HepG2 (cell line): ENCODE data around the gene HBA1. TPM values are rescaled to one million over a fixed set of nuclear protein-coding genes. Genes with fewer than 3 reads are reported as not detected.
"Not testable (repeated sequence)": the region's sequence is repeated elsewhere in the genome, so short reads cannot be mapped to it uniquely, and the experiment has no call there.

Experiments
- ATAC-seq: fragments of 200-7000 bp; cut with Tn5 transposase; 3 replicates; pipeline ENCODE4 v1.9.1; 2020; ENCODE audit warnings: mild to moderate bottlenecking, moderate library complexity
- BruUV-seq: library from RNA; stranded (reverse); fragments of 400-500 nt; replicated peaks from 2 replicates; lab custom pipeline; 2021; lab: Mats Ljungman, UMichigan
- CTCF ChIA-PET: fragments of 300-600 bp; formaldehyde crosslinking; extraction: SDS; loops from one replicate; lab custom pipeline; 2021; ENCODE audit warnings: low total read pairs, inconsistent platforms, low intra/inter-chr PET ratio; lab: Yijun Ruan, JAX
- POLR2A ChIA-PET: fragments of 350-600 bp; sonication (Branson Sonifier 250); formaldehyde crosslinking; loops from one replicate; lab custom pipeline; 2020; ENCODE audit warnings: antibody characterized with exemption, inconsistent platforms; lab: Yijun Ruan, JAX
- DNase-seq: peaks from one replicate; pipeline ENCODE4 v3.0.0-alpha.2; 2015; ENCODE audit warnings: low spot score
- FAIRE-seq: peaks from 3 replicates; lab custom pipeline; 2011; peaks lifted over from hg19 to GRCh38; lab: Jason Lieb, UNC
- H2AFZ ChIP-seq: one replicate; pipeline ENCODE4 v1.6.1; 2011; ENCODE audit warnings: low read length, inconsistent platforms
- H3K27ac ChIP-seq: fragments of 300-600 bp; 3 replicates; pipeline ENCODE4 v1.8.0; 2011; ENCODE audit warnings: mixed run types, mild to moderate bottlenecking, mixed read lengths, low read length, inconsistent platforms; ENCODE audit not compliant: insufficient read depth; ENCODE audit errors: extremely low read length
- H3K27me3 ChIP-seq, 2 experiments: fragments of 200-600 bp in 1 of 2; 2 replicates in 1 of 2; 3 replicates in 1 of 2; pipeline versions ENCODE4 v1.6.0 to v1.8.0; 2011; ENCODE audit warnings: low read length in 2 of 2, mild to moderate bottlenecking in 2 of 2, moderate library complexity in 2 of 2, inconsistent platforms in 1 of 2; ENCODE audit not compliant: insufficient read depth in 2 of 2, control insufficient read depth in 1 of 2
- H3K36me3 ChIP-seq, 2 experiments: fragments of 200-600 bp in 1 of 2; replicated peaks in 1 of 2; 2 replicates in 1 of 2; 3 replicates in 1 of 2; pipeline versions ENCODE4 v1.5.1 to v1.8.0; 2011; ENCODE audit warnings: low read length in 2 of 2, inconsistent platforms in 1 of 2; ENCODE audit not compliant: insufficient read depth in 2 of 2, control insufficient read depth in 1 of 2
- H3K4me1 ChIP-seq: 2 replicates; pipeline ENCODE4 v1.5.1; 2012; ENCODE audit warnings: low read length, inconsistent platforms; ENCODE audit not compliant: insufficient read depth
- H3K4me2 ChIP-seq: 2 replicates; pipeline ENCODE4 v1.6.0; 2011; ENCODE audit warnings: low read depth, low read length, inconsistent platforms
- H3K4me3 ChIP-seq, 3 experiments: fragments of 200-600 bp in 1 of 3; sonication (generic), shearing (Covaris generic) in 1 of 3; replicated peaks in 1 of 3; 2 replicates each; pipeline ENCODE4 v1.5.1; 2011 to 2016; ENCODE audit warnings: low read length in 3 of 3, inconsistent platforms in 2 of 3, low read depth in 2 of 3, mild to moderate bottlenecking in 2 of 3, control low read depth in 1 of 3, mixed read lengths in 1 of 3; ENCODE audit not compliant: insufficient read depth in 1 of 3
- H3K79me2 ChIP-seq: one replicate; pipeline ENCODE4 v1.6.1; 2011; ENCODE audit warnings: low read length, inconsistent platforms; ENCODE audit not compliant: insufficient read depth
- H3K9ac ChIP-seq: 2 replicates; pipeline ENCODE4 v1.6.0; 2011; ENCODE audit warnings: mild to moderate bottlenecking, low read depth, low read length, inconsistent platforms; ENCODE audit not compliant: insufficient read depth
- H3K9me3 ChIP-seq: 2 replicates; pipeline ENCODE4 v1.5.1; 2012; ENCODE audit warnings: mild to moderate bottlenecking, low read length
- H4K20me1 ChIP-seq: 2 replicates; pipeline ENCODE4 v1.6.0; 2011; ENCODE audit warnings: inconsistent platforms, mild to moderate bottlenecking, low read length, moderate library complexity; ENCODE audit not compliant: insufficient read depth
- MEIS2 ChIP-seq: sonication (generic); formaldehyde crosslinking; IDR thresholded peaks from 2 replicates; pipeline ENCODE4 v1.9.0; 2021; ENCODE audit warnings: mild to moderate bottlenecking, missing genetic modification reagents
- MIER2 ChIP-seq: IDR thresholded peaks from 2 replicates; pipeline ENCODE4 v1.6.1; 2016; ENCODE audit warnings: missing biosample characterization, missing genetic modification reagents
- NFKB2 ChIP-seq: sonication (generic); formaldehyde crosslinking; IDR thresholded peaks from 2 replicates; pipeline ENCODE4 v1.4.0; 2020; ENCODE audit warnings: missing genetic modification reagents, borderline replicate concordance
- SALL1 ChIP-seq: sonication (generic); formaldehyde crosslinking; IDR thresholded peaks from 2 replicates; pipeline ENCODE4 v1.8.0; 2022; ENCODE audit warnings: mild to moderate bottlenecking, missing genetic modification reagents
- SALL2 ChIP-seq: sonication (generic); formaldehyde crosslinking; IDR thresholded peaks from 2 replicates; pipeline ENCODE4 v1.8.1; 2023; ENCODE audit warnings: mild to moderate bottlenecking, missing genetic modification reagents, inconsistent platforms
- SAP130 ChIP-seq: IDR thresholded peaks from 2 replicates; pipeline ENCODE4 v1.6.1; 2016; ENCODE audit warnings: low read depth
- ZNF256 ChIP-seq: sonication (generic); formaldehyde crosslinking; conservative IDR thresholded peaks from 2 replicates; pipeline ENCODE4 v1.4.0; 2020; ENCODE audit warnings: missing genetic modification reagents
- WGBS: methylation state at CpG from one replicate; pipeline ENCODE4 v1.1.6; 2017; ENCODE audit warnings: low lambda C conversion rate; 5-methylcytosine and 5-hydroxymethylcytosine counted together
- in situ Hi-C: cut with HindIII; loops from 2 replicates; pipeline ENCODE4 v1.10.0; 2017; ENCODE audit warnings: low pct_unique_long_range_greater_than_20kb; ENCODE audit not compliant: extremely low pct_ligation_motif_present
- intact Hi-C: fragments of 100-400 bp; cut with micrococcal nuclease; formaldehyde crosslinking; loops from one replicate; pipeline ENCODE4 v1.10.0; 2022; ENCODE audit not compliant: unreplicated experiment
- polyA plus RNA-seq, 8 experiments: library from polyadenylated mRNA; depleted of rRNA in 3 of 8; stranded (reverse) in 7 of 8; unstranded in 1 of 8; fragments of >200 nt; fragmentation: Illumina TruSeq in 4 of 8; extraction: Trizol in 4 of 8; gene quantifications; 2 replicates each; pipeline versions ENCODE4 v1.2.1 to v1.2.3, GENCODE V29; 2011 to 2016; ENCODE audit warnings: low read depth in 4 of 8, missing spikeins in 1 of 8, mixed read lengths in 1 of 8; ENCODE audit not compliant: insufficient read depth in 1 of 8
- total RNA-seq, 5 experiments: library from RNA; depleted of rRNA; stranded (reverse); fragments of >200 nt; fragmentation: Illumina TruSeq; extraction: Trizol; gene quantifications; 2 replicates each; pipeline ENCODE4 v1.2.3, GENCODE V29; 2016; ENCODE audit warnings: low read depth in 1 of 5
- TF ChIP-seq, protein P1 (sequence below), 2 experiments: IDR thresholded peaks; 2 replicates each; pipeline ENCODE4 v1.6.1; 2011 to 2012; ENCODE audit warnings: low read length in 2 of 2, borderline replicate concordance in 1 of 2, low read depth in 1 of 2, mild to moderate bottlenecking in 1 of 2, moderate library complexity in 1 of 2

HBA1 gene
- total and polyA plus RNA-seq, 2 of the 13 experiments (the other 11 are each of a cell fraction or from before 2014, with no cell fraction given): 0.59 TPM; not detected in 1

DNA sequence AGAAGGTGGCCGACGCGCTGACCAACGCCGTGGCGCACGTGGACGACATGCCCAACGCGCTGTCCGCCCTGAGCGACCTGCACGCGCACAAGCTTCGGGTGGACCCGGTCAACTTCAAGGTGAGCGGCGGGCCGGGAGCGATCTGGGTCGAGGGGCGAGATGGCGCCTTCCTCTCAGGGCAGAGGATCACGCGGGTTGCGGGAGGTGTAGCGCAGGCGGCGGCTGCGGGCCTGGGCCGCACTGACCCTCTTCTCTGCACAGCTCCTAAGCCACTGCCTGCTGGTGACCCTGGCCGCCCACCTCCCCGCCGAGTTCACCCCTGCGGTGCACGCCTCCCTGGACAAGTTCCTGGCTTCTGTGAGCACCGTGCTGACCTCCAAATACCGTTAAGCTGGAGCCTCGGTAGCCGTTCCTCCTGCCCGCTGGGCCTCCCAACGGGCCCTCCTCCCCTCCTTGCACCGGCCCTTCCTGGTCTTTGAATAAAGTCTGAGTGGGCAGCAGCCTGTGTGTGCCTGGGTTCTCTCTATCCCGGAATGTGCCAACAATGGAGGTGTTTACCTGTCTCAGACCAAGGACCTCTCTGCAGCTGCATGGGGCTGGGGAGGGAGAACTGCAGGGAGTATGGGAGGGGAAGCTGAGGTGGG, 3.1 kb upstream of the HBA1 start:
- WGBS: 0% methylated on average over 1 of the region's 44 CpGs

DNA sequence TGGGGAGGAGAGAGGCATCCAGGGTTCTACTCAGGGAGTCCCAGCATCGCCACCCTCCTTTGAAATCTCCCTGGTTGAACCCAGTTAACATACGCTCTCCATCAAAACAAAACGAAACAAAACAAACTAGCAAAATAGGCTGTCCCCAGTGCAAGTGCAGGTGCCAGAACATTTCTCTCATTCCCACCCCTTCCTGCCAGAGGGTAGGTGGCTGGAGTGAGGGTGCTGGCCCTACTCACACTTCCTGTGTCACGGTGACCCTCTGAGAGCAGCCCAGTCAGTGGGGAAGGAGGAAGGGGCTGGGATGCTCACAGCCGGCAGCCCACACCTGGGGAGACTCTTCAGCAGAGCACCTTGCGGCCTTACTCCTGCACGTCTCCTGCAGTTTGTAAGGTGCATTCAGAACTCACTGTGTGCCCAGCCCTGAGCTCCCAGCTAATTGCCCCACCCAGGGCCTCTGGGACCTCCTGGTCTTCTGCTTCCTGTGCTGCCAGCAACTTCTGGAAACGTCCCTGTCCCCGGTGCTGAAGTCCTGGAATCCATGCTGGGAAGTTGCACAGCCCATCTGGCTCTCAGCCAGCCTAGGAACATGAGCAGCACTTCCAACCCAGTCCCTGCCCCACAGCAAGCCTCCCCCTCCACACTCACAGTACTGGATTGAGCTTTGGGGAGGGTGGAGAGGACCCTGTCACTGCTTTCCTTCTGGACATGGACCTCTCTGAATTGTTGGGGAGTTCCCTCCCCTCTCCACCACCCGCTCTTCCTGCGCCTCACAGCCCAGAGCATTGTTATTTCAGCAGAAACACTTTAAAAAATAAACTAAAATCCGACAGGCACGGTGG, 2.3 kb upstream of the HBA1 start:
- in situ Hi-C loops, H4K20me1 ChIP-seq, H3K4me2 ChIP-seq, H2AFZ ChIP-seq, H3K36me3 ChIP-seq, BruUV-seq, H3K9me3 ChIP-seq, POLR2A ChIA-PET, FAIRE-seq: not testable (repeated sequence)
- WGBS: 52% methylated on average over 6 of the region's 13 CpGs
- H3K27me3 ChIP-seq: peaks cover 0 to 21% of the 10 kb centered on the region in 2 experiments; a peak in 4 of 5 replicates
- TF ChIP-seq, protein P1, sequence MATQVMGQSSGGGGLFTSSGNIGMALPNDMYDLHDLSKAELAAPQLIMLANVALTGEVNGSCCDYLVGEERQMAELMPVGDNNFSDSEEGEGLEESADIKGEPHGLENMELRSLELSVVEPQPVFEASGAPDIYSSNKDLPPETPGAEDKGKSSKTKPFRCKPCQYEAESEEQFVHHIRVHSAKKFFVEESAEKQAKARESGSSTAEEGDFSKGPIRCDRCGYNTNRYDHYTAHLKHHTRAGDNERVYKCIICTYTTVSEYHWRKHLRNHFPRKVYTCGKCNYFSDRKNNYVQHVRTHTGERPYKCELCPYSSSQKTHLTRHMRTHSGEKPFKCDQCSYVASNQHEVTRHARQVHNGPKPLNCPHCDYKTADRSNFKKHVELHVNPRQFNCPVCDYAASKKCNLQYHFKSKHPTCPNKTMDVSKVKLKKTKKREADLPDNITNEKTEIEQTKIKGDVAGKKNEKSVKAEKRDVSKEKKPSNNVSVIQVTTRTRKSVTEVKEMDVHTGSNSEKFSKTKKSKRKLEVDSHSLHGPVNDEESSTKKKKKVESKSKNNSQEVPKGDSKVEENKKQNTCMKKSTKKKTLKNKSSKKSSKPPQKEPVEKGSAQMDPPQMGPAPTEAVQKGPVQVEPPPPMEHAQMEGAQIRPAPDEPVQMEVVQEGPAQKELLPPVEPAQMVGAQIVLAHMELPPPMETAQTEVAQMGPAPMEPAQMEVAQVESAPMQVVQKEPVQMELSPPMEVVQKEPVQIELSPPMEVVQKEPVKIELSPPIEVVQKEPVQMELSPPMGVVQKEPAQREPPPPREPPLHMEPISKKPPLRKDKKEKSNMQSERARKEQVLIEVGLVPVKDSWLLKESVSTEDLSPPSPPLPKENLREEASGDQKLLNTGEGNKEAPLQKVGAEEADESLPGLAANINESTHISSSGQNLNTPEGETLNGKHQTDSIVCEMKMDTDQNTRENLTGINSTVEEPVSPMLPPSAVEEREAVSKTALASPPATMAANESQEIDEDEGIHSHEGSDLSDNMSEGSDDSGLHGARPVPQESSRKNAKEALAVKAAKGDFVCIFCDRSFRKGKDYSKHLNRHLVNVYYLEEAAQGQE (IDR thresholded peaks at IDR 0.05; ENCODE audit: borderline replicate concordance in 1 of 2, low read depth in 1 of 2, low read length in 2 of 2): peak; percentile 20 to 67
- TF ChIP-seq SALL1: 0 out of 2 replicates have a peak, but pooled peaks have one; percentile 21
- TF ChIP-seq NFKB2 (CRISPR knock-in tag): peak; percentile 30; the same call in 1 of the 2 replicates
- TF ChIP-seq SALL2 (CRISPR knock-in tag): peak; percentile 80; the same call in 1 of the 2 replicates
- 0 out of 2 replicates have a peak, but pooled peaks have one; percentile 12 for TF ChIP-seq MEIS2 (CRISPR knock-in tag)
- TF ChIP-seq ZNF256: 0 out of 2 replicates have a peak, but pooled peaks have one; percentile 64
- TF ChIP-seq SAP130 (CRISPR knock-in tag): peak; percentile 30; the same call in 1 of the 2 replicates
- peak; percentile 91 for TF ChIP-seq MIER2 (CRISPR knock-in tag)
- TF ChIP-seq, all 625 proteins: peak for 8; not testable (repeated sequence) for 617
- H3K9ac ChIP-seq, H3K4me1 ChIP-seq, H3K4me3 ChIP-seq, CTCF ChIA-PET, H3K27ac ChIP-seq, intact Hi-C loops, ATAC-seq, H3K79me2 ChIP-seq, DNase-seq: not testable (repeated sequence)

More for the DNA sequence above, 3.1 kb upstream of the HBA1 start:
- H3K4me1 ChIP-seq, CTCF ChIA-PET, H2AFZ ChIP-seq, H3K27ac ChIP-seq, in situ Hi-C loops, intact Hi-C loops, H3K9ac ChIP-seq, H4K20me1 ChIP-seq, H3K36me3 ChIP-seq, H3K4me3 ChIP-seq, H3K4me2 ChIP-seq, H3K9me3 ChIP-seq, BruUV-seq, H3K79me2 ChIP-seq, DNase-seq, POLR2A ChIA-PET, ATAC-seq, FAIRE-seq: not testable (repeated sequence)
- H3K27me3 ChIP-seq: peaks cover 2 to 28% of the 10 kb centered on the region in 2 experiments; a peak in 4 of 5 replicates
